Measurements from ENCODE around the gene CAPG. TPM values are rescaled to one million over a fixed set of nuclear protein-coding genes. Genes with fewer than 3 reads are reported as not detected.

CAPG gene
- total and polyA plus RNA-seq, 2 donors from 2014 or later = 361 to 377 TPM

DNA sequence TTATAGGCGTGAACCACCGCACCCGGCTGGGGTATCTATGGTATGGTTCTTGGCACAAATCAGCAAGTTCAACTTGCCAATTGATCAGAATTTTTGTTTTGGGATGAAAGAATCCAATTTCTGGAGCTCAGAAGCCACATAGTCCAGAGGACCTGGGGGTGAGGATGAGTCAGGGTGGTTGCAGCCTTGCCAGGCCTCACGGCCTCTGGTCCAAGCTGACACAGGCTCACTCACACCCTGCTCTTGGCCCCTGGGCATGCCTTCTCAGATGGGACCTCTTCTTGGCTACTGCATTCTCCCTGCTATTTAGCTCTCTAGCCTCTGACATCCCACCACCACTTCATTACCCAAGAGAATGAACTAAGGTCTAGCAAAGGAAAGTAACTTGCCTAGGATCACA lies 16.3 kb downstream of the CAPG start:
- H3K9me3 ChIP-seq (ENCODE audit: control insufficient read depth in 2 of 3, insufficient read depth in 1 of 3, low read length in 3 of 3) = no peaks in the 10 kb centered on the region
- no peak for DNase-seq
- H3K9ac ChIP-seq (ENCODE audit: low read length in 3 of 3) = no peak overlapping the region
- TF ChIP-seq, protein P1, sequence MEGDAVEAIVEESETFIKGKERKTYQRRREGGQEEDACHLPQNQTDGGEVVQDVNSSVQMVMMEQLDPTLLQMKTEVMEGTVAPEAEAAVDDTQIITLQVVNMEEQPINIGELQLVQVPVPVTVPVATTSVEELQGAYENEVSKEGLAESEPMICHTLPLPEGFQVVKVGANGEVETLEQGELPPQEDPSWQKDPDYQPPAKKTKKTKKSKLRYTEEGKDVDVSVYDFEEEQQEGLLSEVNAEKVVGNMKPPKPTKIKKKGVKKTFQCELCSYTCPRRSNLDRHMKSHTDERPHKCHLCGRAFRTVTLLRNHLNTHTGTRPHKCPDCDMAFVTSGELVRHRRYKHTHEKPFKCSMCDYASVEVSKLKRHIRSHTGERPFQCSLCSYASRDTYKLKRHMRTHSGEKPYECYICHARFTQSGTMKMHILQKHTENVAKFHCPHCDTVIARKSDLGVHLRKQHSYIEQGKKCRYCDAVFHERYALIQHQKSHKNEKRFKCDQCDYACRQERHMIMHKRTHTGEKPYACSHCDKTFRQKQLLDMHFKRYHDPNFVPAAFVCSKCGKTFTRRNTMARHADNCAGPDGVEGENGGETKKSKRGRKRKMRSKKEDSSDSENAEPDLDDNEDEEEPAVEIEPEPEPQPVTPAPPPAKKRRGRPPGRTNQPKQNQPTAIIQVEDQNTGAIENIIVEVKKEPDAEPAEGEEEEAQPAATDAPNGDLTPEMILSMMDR (IDR thresholded peaks at IDR 0.05; ENCODE audit: borderline replicate concordance, extremely low read depth, insufficient read depth) = no peak
- no peaks in the 10 kb centered on the region for H3K27me3 ChIP-seq (ENCODE audit: control insufficient read depth, insufficient read depth, low read length)
- peaks cover 0 to 20% (median 4%) of the 10 kb centered on the region in 3 donors for H3K4me1 ChIP-seq (ENCODE audit: control insufficient read depth in 2 of 3, insufficient read depth in 2 of 3, low read depth in 1 of 3, low read length in 3 of 3)
- H3K4me3 ChIP-seq (ENCODE audit: low read length in 3 of 3) = no peak overlapping the region
- H3K36me3 ChIP-seq (ENCODE audit: control insufficient read depth in 2 of 3, insufficient read depth in 3 of 3, low read length in 3 of 3) = peaks cover 0 to 7% (median 6%) of the 10 kb centered on the region in 3 donors
- FAIRE-seq = no peak
- intact Hi-C loops (cut with DNase I) = no loop called here
- no peak overlapping the region for H3K27ac ChIP-seq (ENCODE audit: low read depth in 2 of 2, low read length in 2 of 2)

DNA sequence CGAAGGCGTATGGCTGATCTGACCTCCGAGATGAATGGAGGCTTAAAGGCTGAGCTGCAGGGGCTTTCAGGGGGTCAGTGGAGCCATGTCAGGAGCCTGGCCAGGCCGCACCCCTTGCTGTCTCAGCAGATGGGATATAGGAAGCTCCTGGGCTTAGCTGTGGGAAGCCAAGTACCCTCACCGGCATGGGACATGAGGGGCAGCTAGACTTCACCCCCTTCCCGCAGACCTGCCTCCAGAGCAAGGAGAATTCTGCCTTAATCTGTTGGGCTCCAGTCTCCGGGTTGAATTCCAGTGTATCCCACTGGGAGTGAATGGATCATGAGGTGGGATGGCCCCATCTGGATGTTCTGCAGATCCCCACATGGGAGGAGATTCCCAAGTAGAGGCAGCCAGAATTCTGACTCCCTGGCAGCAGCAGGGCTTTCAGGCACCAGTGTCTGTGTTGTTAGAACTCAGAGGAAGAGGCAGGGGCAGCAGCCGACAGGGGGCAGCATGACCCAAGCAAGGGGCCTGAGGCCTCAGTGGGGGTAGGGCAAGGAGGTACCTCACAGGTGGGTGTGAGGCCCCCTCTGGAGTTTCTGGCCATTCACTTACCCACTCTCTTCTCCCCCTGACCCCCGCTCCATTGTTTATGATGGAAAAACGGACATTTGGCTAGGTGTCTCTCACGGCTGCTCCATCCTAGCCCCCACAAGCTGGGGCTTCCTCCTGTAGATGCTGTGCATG lies 19.1 kb downstream of the CAPG start:
- Histone ChIP-seq H3K4me1 (ENCODE audit: control insufficient read depth in 2 of 3, insufficient read depth in 2 of 3, low read depth in 1 of 3, low read length in 3 of 3) (peaks cover 0 to 14% (median 4%) of the 10 kb centered on the region in 3 donors), H3K27ac (ENCODE audit: low read depth in 2 of 2, low read length in 2 of 2) (no peak overlapping the region), H3K9ac (ENCODE audit: low read length in 3 of 3) (no peak overlapping the region), H3K9me3 (ENCODE audit: control insufficient read depth in 2 of 3, insufficient read depth in 1 of 3, low read length in 3 of 3) (no peaks in the 10 kb centered on the region), H3K36me3 (ENCODE audit: control insufficient read depth in 2 of 3, insufficient read depth in 3 of 3, low read length in 3 of 3) (peaks cover 0 to 16% (median 14%) of the 10 kb centered on the region in 3 donors), H3K4me3 (ENCODE audit: low read length in 3 of 3) (no peak overlapping the region), H3K27me3 (ENCODE audit: control insufficient read depth, insufficient read depth, low read length) (no peaks in the 10 kb centered on the region)
- FAIRE-seq (no peak), DNase-seq (peak in 3 of 5 donors; percentile 47 to 70 (median 55))
- TF ChIP-seq, protein P1 (IDR thresholded peaks at IDR 0.05; ENCODE audit: borderline replicate concordance, extremely low read depth, insufficient read depth) = peak; percentile 57
- intact Hi-C loops (cut with DNase I) = no loop called here

DNA sequence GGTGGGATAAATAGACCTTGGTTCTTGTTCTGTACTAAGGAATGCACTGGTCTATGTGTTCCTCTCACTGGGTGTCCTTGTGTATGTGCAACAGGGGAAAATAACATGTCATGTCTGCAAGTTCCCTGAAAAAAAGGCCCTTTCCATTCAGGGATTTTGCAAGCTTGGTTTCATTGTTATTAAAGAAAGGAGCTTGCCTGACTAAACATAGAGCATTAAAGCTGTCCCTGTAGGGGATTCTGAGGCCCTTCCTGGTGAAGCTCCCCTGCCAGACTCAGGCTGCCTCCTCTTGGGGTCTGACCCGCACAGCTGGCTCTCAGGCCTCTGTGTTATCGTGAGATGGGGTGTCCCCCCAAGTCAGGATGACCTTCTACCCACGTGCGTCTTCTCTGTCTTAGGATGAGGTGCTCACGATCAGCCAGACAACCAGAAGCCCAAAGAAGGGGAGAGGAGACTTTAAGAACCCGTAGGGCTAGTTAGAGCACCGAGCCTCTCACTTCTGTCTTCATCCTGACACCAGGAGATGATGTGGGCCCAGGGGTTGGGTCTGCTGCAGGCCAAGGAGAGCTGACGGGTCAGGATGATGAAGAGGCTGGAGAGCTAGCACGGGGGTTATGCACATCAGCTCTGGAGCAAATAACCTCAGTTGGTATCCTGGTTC lies 21.2 kb downstream of the CAPG start:
- H3K36me3 ChIP-seq (ENCODE audit: control insufficient read depth in 2 of 3, insufficient read depth in 3 of 3, low read length in 3 of 3) = peaks cover 0 to 21% (median 16%) of the 10 kb centered on the region in 3 donors
- H3K27ac ChIP-seq (ENCODE audit: low read depth in 2 of 2, low read length in 2 of 2) = no peak overlapping the region
- H3K27me3 ChIP-seq (ENCODE audit: control insufficient read depth, insufficient read depth, low read length) = no peaks in the 10 kb centered on the region
- no peak overlapping the region for H3K4me3 ChIP-seq (ENCODE audit: low read length in 3 of 3)
- FAIRE-seq = no peak
- H3K4me1 ChIP-seq (ENCODE audit: control insufficient read depth in 2 of 3, insufficient read depth in 2 of 3, low read depth in 1 of 3, low read length in 3 of 3) = peaks cover 0 to 5% (median 0%) of the 10 kb centered on the region in 3 donors
- intact Hi-C loops (cut with DNase I) = no loop called here
- TF ChIP-seq, protein P1 (IDR thresholded peaks at IDR 0.05; ENCODE audit: borderline replicate concordance, extremely low read depth, insufficient read depth) = no peak
- peak in 1 of 5 donors; percentile 12 for DNase-seq
- H3K9ac ChIP-seq (ENCODE audit: low read length in 3 of 3) = no peak overlapping the region
- H3K9me3 ChIP-seq (ENCODE audit: control insufficient read depth in 2 of 3, insufficient read depth in 1 of 3, low read length in 3 of 3) = no peaks in the 10 kb centered on the region
